Measurements from ENCODE around the gene NOL9.

DNA sequence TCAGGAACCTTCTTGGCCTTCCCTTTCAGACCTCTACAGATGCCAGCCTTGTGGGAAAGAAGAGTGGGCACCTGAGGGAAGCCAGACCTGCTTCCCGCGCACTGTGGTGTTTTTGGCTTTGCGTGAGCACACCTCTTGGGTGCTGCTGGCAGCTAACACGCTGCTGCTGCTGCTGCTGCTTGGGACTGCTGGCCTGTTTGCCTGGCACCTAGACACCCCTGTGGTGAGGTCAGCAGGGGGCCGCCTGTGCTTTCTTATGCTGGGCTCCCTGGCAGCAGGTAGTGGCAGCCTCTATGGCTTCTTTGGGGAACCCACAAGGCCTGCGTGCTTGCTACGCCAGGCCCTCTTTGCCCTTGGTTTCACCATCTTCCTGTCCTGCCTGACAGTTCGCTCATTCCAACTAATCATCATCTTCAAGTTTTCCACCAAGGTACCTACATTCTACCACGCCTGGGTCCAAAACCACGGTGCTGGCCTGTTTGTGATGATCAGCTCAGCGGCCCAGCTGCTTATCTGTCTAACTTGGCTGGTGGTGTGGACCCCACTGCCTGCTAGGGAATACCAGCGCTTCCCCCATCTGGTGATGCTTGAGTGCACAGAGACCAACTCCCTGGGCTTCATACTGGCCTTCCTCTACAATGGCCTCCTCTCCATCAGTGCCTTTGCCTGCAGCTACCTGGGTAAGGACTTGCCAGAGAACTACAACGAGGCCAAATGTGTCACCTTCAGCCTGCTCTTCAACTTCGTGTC is 24.5 kb upstream of the NOL9 start:
- TF ChIP-seq POLR2A (IDR thresholded peaks at IDR 0.05; ENCODE audit: low read depth, low read length) (no peak), TAF1 (IDR thresholded peaks at IDR 0.05; ENCODE audit: borderline replicate concordance, low read depth, low read length) (no peak), POLR2AphosphoS5 (IDR thresholded peaks at IDR 0.05; ENCODE audit: low read depth, low read length) (no peak)
